Pancreas (tissue), 10 donors: ENCODE measurements around the gene AJAP1. TPM values are rescaled to one million over a fixed set of nuclear protein-coding genes. Genes with fewer than 3 reads are reported as not detected.

ENCODE experiments used
- ATAC-seq, 4 donors: fragments of 200-7000 bp; cut with Tn5 transposase; one replicate each; pipeline versions ENCODE4 v1.8.0 to v1.9.1; 2020; ENCODE audit warnings: mild to moderate bottlenecking in 4 of 4, moderate library complexity in 4 of 4
- DNase-seq, 6 donors: peaks; one replicate each; pipeline ENCODE4 v3.0.0-alpha.2; 2020
- FAIRE-seq: peaks from 2 replicates; lab custom pipeline; 2012; peaks lifted over from hg19 to GRCh38; lab: Jason Lieb, UNC
- H3K27ac ChIP-seq, 4 donors: fragments of 200-600 bp; sonication (generic); 1 replicate in 3 of 4; 2 replicates in 1 of 4; pipeline versions ENCODE4 v1.5.0 to v1.8.0; 2020
- H3K27me3 ChIP-seq, 4 donors: fragments of 200-600 bp; one replicate each; pipeline ENCODE4 v1.8.0; 2021
- H3K36me3 ChIP-seq, 3 donors: fragments of 200-600 bp; sonication (generic) in 1 of 3; one replicate each; pipeline versions ENCODE4 v1.5.0 to v1.8.0; 2020 to 2021
- H3K4me1 ChIP-seq, 3 donors: fragments of 200-600 bp; one replicate each; pipeline ENCODE4 v1.8.0; 2021
- H3K4me3 ChIP-seq, 4 donors: fragments of 200-600 bp; sonication (generic) in 2 of 4; one replicate each; pipeline versions ENCODE4 v1.5.0 to v1.8.0; 2020 to 2021
- H3K9me3 ChIP-seq, 4 donors: fragments of 200-600 bp; one replicate each; pipeline ENCODE4 v1.8.0; 2021
- CTCF ChIP-seq, 4 donors: fragments of 200-600 bp; sonication (generic) in 3 of 4; IDR thresholded peaks; one replicate each; pipeline versions ENCODE4 v1.5.0 to v1.8.0; 2021; ENCODE audit warnings: antibody characterized with exemption in 4 of 4
- WGBS, 2 donors: extraction: QIAGEN DNeasy Blood & Tissue Kit; methylation state at CpG; one replicate each; pipeline ENCODE4 v1.1.7; 2013; 5-methylcytosine and 5-hydroxymethylcytosine counted together
- intact Hi-C, 3 donors: fragments of 100-400 bp; cut with DNase I; formaldehyde crosslinking; loops; one replicate each; pipeline versions ENCODE4 v1.11.1 to v1.14.2; 2022
- polyA plus RNA-seq, 2 donors: library from polyadenylated mRNA; stranded (reverse); fragments of 200-250 nt; gene quantifications; one replicate each; pipeline ENCODE4 v1.2.3, GENCODE V29; 2013
- total RNA-seq, 6 donors: library from RNA; stranded (reverse); fragmentation: NEBNext Ultra II Directional in 4 of 6; extraction: Animal tissue kit (Norgen Biotek cat#: 25700) in 4 of 6; gene quantifications; one replicate each; pipeline versions ENCODE4 v1.2.1 to v1.2.4, GENCODE V29; 2021 to 2023
- donor health status: healthy with polysubstance abuse.
- donor health status: DM: no; HTN: no; CAD: no; lungs with moderate emphysema.
- donor health status: DM: no; HTN: no; CAD: no.
- donor health status: control.
- donor health status: control.
- donor health status: Bipolar disorder and iron deficiency.
- donor health status: DM: yes; HTN: yes; CAD: no.
- donor health status: DM: no; HTN: no; CAD: no.
- donor health status: DM: no; HTN: no; CAD: no.
- donor health status: DM: yes; HTN: yes; CAD: no.

AJAP1 gene
- total and polyA plus RNA-seq, 8 donors = 0.38 to 4.3 (median 2.2) TPM

- DNase-seq (peak in 1 of 6 donors; percentile 9), FAIRE-seq (no peak), ATAC-seq (no peak)
- Histone ChIP-seq H3K4me3 (no peak overlapping the region), H3K36me3 (no peaks in the 10 kb centered on the region), H3K27ac (no peak overlapping the region), H3K4me1 (no peaks in the 10 kb centered on the region), H3K27me3 (no peaks in the 10 kb centered on the region), H3K9me3 (no peaks in the 10 kb centered on the region)
- TF ChIP-seq CTCF (IDR thresholded peaks at IDR 0.05) = no peak
- intact Hi-C loops = no loop called here
- WGBS, 2 donors = 46 to 50% methylated on average over 13 of the region's 13 CpGs
Observed at GRCh38 chr1:4668743-4669700, 14.6 kb downstream of the AJAP1 start.

GRCh38 chr1:4670265-4670664 lies 15.9 kb downstream of the AJAP1 start:
- Histone ChIP-seq H3K36me3 (no peaks in the 10 kb centered on the region), H3K9me3 (no peaks in the 10 kb centered on the region), H3K27me3 (no peaks in the 10 kb centered on the region), H3K4me1 (no peaks in the 10 kb centered on the region), H3K4me3 (no peak overlapping the region), H3K27ac (no peak overlapping the region)
- TF ChIP-seq CTCF (IDR thresholded peaks at IDR 0.05) = no peak
- intact Hi-C loops = no loop called here
- ATAC-seq (no peak), FAIRE-seq (no peak), DNase-seq (peak in 1 of 6 donors; percentile 19)
- 53 to 61% methylated on average over 4 of the region's 4 CpGs for WGBS, 2 donors

GRCh38 chr1:4671828-4672227 lies 17.4 kb downstream of the AJAP1 start:
- TF ChIP-seq CTCF (IDR thresholded peaks at IDR 0.05) = no peak
- intact Hi-C loops = no loop called here

GRCh38 chr1:4673494-4673893 lies 19.1 kb downstream of the AJAP1 start:
- no peak for DNase-seq
- Histone ChIP-seq H3K36me3 (no peaks in the 10 kb centered on the region), H3K4me3 (no peak overlapping the region), H3K27me3 (no peaks in the 10 kb centered on the region), H3K9me3 (no peaks in the 10 kb centered on the region), H3K4me1 (no peaks in the 10 kb centered on the region), H3K27ac (no peak overlapping the region)
- WGBS, 2 donors = 53 to 68% methylated on average over 9 of the region's 9 CpGs
- TF ChIP-seq CTCF (IDR thresholded peaks at IDR 0.05) = no peak
- intact Hi-C loops = no loop called here
- no peak for FAIRE-seq
- no peak for ATAC-seq

More at GRCh38 chr1:4671828-4672227, 17.4 kb downstream of the AJAP1 start:
- H3K36me3 ChIP-seq = no peaks in the 10 kb centered on the region
- H3K4me1 ChIP-seq = no peaks in the 10 kb centered on the region
- DNase-seq (peak in 1 of 6 donors; percentile 30), FAIRE-seq (no peak), ATAC-seq (no peak)
- WGBS, 2 donors = 64 to 74% methylated on average over 13 of the region's 13 CpGs
- no peak overlapping the region for H3K27ac ChIP-seq
- no peaks in the 10 kb centered on the region for H3K27me3 ChIP-seq
- no peaks in the 10 kb centered on the region for H3K9me3 ChIP-seq
- no peak overlapping the region for H3K4me3 ChIP-seq

GRCh38 chr1:4674117-4674516 lies 19.7 kb downstream of the AJAP1 start:
- intact Hi-C loops = no loop called here
- DNase-seq (no peak), FAIRE-seq (no peak), ATAC-seq (no peak)
- no peaks in the 10 kb centered on the region for H3K36me3 ChIP-seq
- no peaks in the 10 kb centered on the region for H3K4me1 ChIP-seq
- H3K9me3 ChIP-seq = no peaks in the 10 kb centered on the region
- H3K27me3 ChIP-seq = no peaks in the 10 kb centered on the region
- no peak for TF ChIP-seq CTCF (IDR thresholded peaks at IDR 0.05)
- no peak overlapping the region for H3K27ac ChIP-seq
- 55 to 67% methylated on average over 5 of the region's 5 CpGs for WGBS, 2 donors
- H3K4me3 ChIP-seq = no peak overlapping the region
